PC-3 (cell line): ENCODE data around the gene AGRP. TPM values are rescaled to one million over a fixed set of nuclear protein-coding genes. Genes with fewer than 3 reads are reported as not detected.

ENCODE experiments used
- ATAC-seq: fragments of 200-7000 bp; cut with Tn5 transposase; 2 replicates; pipeline ENCODE4 v1.9.1; 2020; ENCODE audit warnings: mild to moderate bottlenecking, moderate library complexity
- BruUV-seq: library from RNA; stranded (reverse); fragments of 400-500 nt; replicated peaks from 2 replicates; lab custom pipeline; 2021; lab: Mats Ljungman, UMichigan
- CTCF ChIA-PET: fragments of 300-600 bp; sonication (Branson Sonifier 250); formaldehyde crosslinking; loops from one replicate; lab custom pipeline; 2022; ENCODE audit warnings: antibody characterized with exemption; lab: Charles Lee
- POLR2A ChIA-PET: fragments of 300-600 bp; sonication (Branson Sonifier 250); formaldehyde crosslinking; loops from one replicate; lab custom pipeline; 2022; ENCODE audit warnings: antibody characterized with exemption; ENCODE audit not compliant: unreplicated experiment; lab: Charles Lee
- DNase-seq: peaks from one replicate; pipeline ENCODE4 v3.0.0-alpha.2; 2015
- H2AFZ ChIP-seq: fragments of 300-600 bp; sonication (generic); 2 replicates; pipeline ENCODE4 v1.6.0; 2016; ENCODE audit warnings: antibody characterized with exemption, low read length
- H3F3A ChIP-seq: fragments of 300-600 bp; sonication (generic); one replicate; pipeline ENCODE4 v1.6.0; 2017; ENCODE audit warnings: antibody characterized with exemption, low read length, control low read depth, mild to moderate bottlenecking; ENCODE audit not compliant: unreplicated experiment
- H3K27ac ChIP-seq: fragments of 300-600 bp; sonication (generic); 2 replicates; pipeline ENCODE4 v1.5.1; 2016; ENCODE audit warnings: mild to moderate bottlenecking, low read length
- H3K27me3 ChIP-seq: fragments of 300-600 bp; sonication (generic); 2 replicates; pipeline ENCODE4 v1.6.1; 2016; ENCODE audit warnings: low read length, mixed read lengths
- H3K36me3 ChIP-seq: fragments of 300-600 bp; sonication (generic); 2 replicates; pipeline ENCODE4 v1.6.1; 2016; ENCODE audit warnings: low read depth, mixed run types, low read length, mixed read lengths
- H3K4me1 ChIP-seq: fragments of 300-600 bp; sonication (generic); 2 replicates; pipeline ENCODE4 v1.5.1; 2016; ENCODE audit warnings: low read length; ENCODE audit not compliant: insufficient read depth
- H3K4me2 ChIP-seq: fragments of 300-600 bp; sonication (generic); 2 replicates; pipeline ENCODE4 v1.6.0; 2016; ENCODE audit warnings: low read length
- H3K4me3 ChIP-seq: fragments of 300-600 bp; sonication (generic); 2 replicates; pipeline ENCODE4 v1.5.1; 2016; ENCODE audit warnings: mild to moderate bottlenecking, low read length, mixed read lengths
- H3K79me2 ChIP-seq: fragments of 300-600 bp; sonication (generic); 2 replicates; pipeline ENCODE4 v1.6.1; 2017; ENCODE audit warnings: low read length, mixed read lengths
- H3K9ac ChIP-seq: fragments of 300-600 bp; sonication (generic); 2 replicates; pipeline ENCODE4 v1.6.0; 2016; ENCODE audit warnings: mild to moderate bottlenecking, low read length
- H3K9me2 ChIP-seq: fragments of 300-600 bp; sonication (generic); replicated peaks from 2 replicates; pipeline ENCODE4 v1.6.1; 2016; ENCODE audit warnings: mixed run types, low read length, mixed read lengths
- H3K9me3 ChIP-seq: fragments of 300-600 bp; sonication (generic); 2 replicates; pipeline ENCODE4 v1.6.1; 2016; ENCODE audit warnings: low read length, mixed read lengths
- H4K20me1 ChIP-seq: fragments of 300-600 bp; sonication (generic); 2 replicates; pipeline ENCODE4 v1.6.1; 2016; ENCODE audit warnings: low read length, mixed read lengths
- CTCF ChIP-seq: fragments of 300-600 bp; sonication (generic); conservative IDR thresholded peaks from 2 replicates; pipeline ENCODE4 v1.5.1; 2017; ENCODE audit warnings: antibody characterized with exemption, low read depth, mild to moderate bottlenecking, low read length
- EZH2 ChIP-seq: fragments of 300-600 bp; sonication (generic); IDR thresholded peaks from one replicate; pipeline ENCODE4 v1.6.1; 2017; ENCODE audit warnings: antibody characterized with exemption, mild to moderate bottlenecking, low read length; ENCODE audit not compliant: unreplicated experiment
- EZH2phosphoT487 ChIP-seq: fragments of 300-600 bp; sonication (generic); IDR thresholded peaks from 2 replicates; pipeline ENCODE4 v1.6.1; 2018; ENCODE audit warnings: mild to moderate bottlenecking, antibody characterized with exemption, low read length, borderline replicate concordance
- intact Hi-C: fragments of 100-400 bp; cut with micrococcal nuclease; formaldehyde crosslinking; loops from 2 replicates; pipeline ENCODE4 v1.9.0; 2023
- total RNA-seq: library from RNA; depleted of rRNA; stranded (reverse); fragments of >200 nt; gene quantifications from 2 replicates; pipeline ENCODE4 v1.2.3, GENCODE V29; 2014

Gene AGRP
- total RNA-seq, 1 experiment from 2014 or later, result not detected

- TF ChIP-seq EZH2, result no peak
- no peak for TF ChIP-seq CTCF
- no peak for TF ChIP-seq EZH2phosphoT487
- H3K9me2 ChIP-seq, result no peaks in the 10 kb centered on the region
- H3K9me3 ChIP-seq, result no peaks in the 10 kb centered on the region
- no peaks in the 10 kb centered on the region for H3K27me3 ChIP-seq
- no peaks in the 10 kb centered on the region for H3F3A ChIP-seq
- intact Hi-C loops, result no loop called here
- no TSS peak for BruUV-seq
- H3K36me3 ChIP-seq, result no peaks in the 10 kb centered on the region
- no peak overlapping the region for H3K27ac ChIP-seq
- no peaks in the 10 kb centered on the region; the same call in 1 of the 2 replicates for H3K4me1 ChIP-seq
- H3K4me2 ChIP-seq, result no peak overlapping the region
- no peaks in the 10 kb centered on the region for H4K20me1 ChIP-seq
- no peak overlapping the region for H2AFZ ChIP-seq
- H3K9ac ChIP-seq, result no peak overlapping the region
- no peak overlapping the region for H3K4me3 ChIP-seq
- CTCF ChIA-PET, result no interaction called here
- DNase-seq (no peak), ATAC-seq (no peak)
- no peaks in the 10 kb centered on the region for H3K79me2 ChIP-seq
- POLR2A ChIA-PET, result no interaction called here
Observed at GRCh38 chr16:67509016-67509415, 25.7 kb upstream of the AGRP start.

GRCh38 chr16:67506468-67506867 lies 23.1 kb upstream of the AGRP start:
- no peak for TF ChIP-seq EZH2
- TF ChIP-seq EZH2phosphoT487, result no peak
- TF ChIP-seq CTCF, result no peak
- POLR2A ChIA-PET, result no interaction called here
- CTCF ChIA-PET, result no interaction called here
- H3K4me1 ChIP-seq, result no peaks in the 10 kb centered on the region; the same call in 1 of the 2 replicates
- DNase-seq, result no peak
- no peak overlapping the region for H2AFZ ChIP-seq
- H3K9ac ChIP-seq, result no peak overlapping the region
- H3F3A ChIP-seq, result no peaks in the 10 kb centered on the region
- no peak overlapping the region for H3K4me3 ChIP-seq
- no TSS peak for BruUV-seq
- intact Hi-C loops, result no loop called here
- no peaks in the 10 kb centered on the region for H3K27me3 ChIP-seq
- H3K79me2 ChIP-seq, result no peaks in the 10 kb centered on the region
- no peak overlapping the region for H3K4me2 ChIP-seq
- no peaks in the 10 kb centered on the region for H3K36me3 ChIP-seq
- H4K20me1 ChIP-seq, result no peaks in the 10 kb centered on the region
- ATAC-seq, result no peak
- H3K27ac ChIP-seq, result no peak overlapping the region
- no peaks in the 10 kb centered on the region for H3K9me3 ChIP-seq
- H3K9me2 ChIP-seq, result no peaks in the 10 kb centered on the region
